Measurements from ENCODE around the gene DRC1.

DNA sequence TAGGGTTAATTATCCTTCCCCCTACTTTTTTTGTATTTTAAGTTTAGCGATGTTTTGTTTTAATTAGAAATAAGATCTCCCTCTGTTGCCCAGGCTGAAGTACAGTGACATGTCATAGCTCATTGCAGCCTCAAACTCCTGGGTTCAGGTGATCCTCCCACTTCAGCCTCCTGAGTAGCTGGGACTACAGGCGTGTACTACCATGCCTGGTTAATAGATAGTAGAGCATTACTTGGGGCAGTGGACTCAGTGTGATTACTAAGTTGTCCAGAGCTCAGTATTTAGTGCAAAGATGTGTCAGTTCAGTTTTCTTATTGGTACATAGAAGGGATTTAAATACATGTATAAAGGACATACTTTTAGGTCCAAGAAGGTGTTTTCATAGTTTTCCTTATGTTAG is 45.6 kb upstream of the DRC1 start:
- TF ChIP-seq CTCF (IDR thresholded peaks at IDR 0.05) (no peak), POLR2A (IDR thresholded peaks at IDR 0.05) (no peak)

All from lower leg skin (tissue), 3 donors.